HG02852 (cell line): Measurements from ENCODE around the gene DDX11.
A peak's percentile ranks its signal among the peaks of the same experiment; 100 is the strongest.
"Not testable (repeated sequence)": the region's sequence is repeated elsewhere in the genome, so short reads cannot be mapped to it uniquely, and the experiment has no call there.

Experiments used
- ATAC-seq: cut with Tn5 transposase; IDR thresholded peaks from one replicate; pipeline ENCODE4 v1.9.1; 2021; ENCODE audit warnings: mild to moderate bottlenecking, moderate library complexity; ENCODE audit not compliant: unreplicated experiment

DDX11 gene

DNA sequence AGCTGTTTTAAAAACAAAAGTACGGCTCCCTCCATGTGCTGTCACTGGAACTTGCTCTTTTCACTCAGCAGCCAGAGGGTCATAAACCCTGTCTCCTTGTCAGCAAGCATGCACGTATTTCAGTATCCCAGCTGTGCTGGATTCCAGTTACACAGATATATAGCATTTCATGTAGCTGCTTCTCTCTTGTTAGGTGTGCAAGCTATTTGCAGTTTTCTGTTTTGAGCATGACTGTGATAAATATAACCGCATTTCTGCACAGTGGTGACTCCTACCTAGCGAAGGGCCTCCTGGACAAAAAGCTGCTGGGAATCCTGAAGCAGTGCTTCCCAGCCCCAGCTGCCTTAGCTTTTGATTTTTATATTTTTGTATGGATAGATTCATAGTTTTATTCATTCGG, 24.7 kb downstream of the DDX11 start:
- not testable (repeated sequence) for ATAC-seq

DNA sequence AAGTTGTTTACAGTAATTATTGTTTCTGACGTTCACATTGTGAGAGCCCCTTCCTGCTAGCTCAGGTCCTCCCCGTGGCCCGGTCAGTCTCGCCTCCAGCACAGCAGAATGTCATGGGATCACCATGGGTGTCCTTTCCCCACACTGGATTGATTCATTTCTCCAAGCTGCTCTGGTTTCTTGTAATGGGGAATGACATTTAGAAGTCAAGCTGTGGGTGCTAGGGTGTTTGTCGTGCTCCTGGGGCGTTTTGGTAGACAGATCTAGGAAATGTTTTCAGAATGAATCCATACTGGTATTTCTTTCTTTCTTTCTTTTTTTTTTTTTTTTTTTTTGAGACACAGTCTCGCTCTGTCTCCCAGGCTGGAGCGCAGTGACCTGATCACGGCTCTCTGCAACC, 25.1 kb downstream of the DDX11 start:
- ATAC-seq = not testable (repeated sequence)

DNA sequence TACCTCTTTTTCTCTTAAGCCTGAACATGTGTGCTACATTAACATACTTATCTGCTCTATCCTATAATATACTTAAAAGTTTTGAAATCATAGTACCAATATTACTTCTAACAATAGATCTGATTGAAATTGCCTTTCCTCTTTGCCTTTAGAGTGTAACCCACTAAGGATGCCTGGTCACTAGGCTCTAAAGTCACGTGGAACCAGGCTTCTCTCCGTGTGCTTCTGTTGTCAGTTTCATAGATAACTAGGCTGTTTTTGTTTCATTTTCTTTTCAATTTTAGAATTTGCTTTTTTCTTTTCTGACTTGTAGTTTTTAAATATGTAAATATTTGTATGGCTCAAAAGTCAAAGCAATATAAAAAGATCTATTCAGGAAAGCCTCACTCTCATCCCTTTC, 25.8 kb downstream of the DDX11 start:
- ATAC-seq = not testable (repeated sequence)

DNA sequence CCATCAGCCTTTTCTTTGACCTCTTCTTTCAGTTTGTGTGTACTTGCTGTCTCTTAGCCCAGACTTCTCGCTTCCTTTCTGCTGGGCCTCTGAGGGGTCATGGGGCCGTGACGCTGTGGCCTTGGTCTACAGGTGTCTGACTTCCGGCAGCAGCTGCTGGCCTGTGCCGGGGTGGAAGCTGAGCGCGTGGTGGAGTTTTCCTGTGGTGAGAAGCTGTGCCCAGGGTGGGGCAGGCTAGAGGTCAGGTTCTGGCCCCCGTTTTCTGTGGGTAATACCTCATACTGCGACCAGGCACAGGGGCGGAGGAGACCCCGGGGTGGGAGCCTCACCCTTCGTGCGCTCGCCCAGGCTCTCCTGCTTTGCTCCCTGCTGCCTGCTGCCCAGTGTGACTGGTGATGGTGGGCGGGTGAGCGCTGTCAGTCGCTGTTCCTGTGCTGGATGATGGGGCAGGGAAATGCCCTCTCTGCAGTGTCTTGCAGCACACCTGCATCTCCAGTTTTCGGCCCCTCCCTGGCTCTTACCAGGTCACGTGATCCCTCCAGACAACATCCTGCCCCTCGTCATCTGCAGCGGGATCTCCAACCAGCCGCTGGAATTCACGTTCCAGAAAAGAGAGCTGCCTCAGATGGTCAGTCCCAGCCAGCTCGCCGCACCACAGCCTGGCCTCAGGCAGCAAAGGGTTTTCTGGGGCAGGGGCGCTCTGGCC, 27.0 kb downstream of the DDX11 start:
- peak; percentile 77 for ATAC-seq

DNA sequence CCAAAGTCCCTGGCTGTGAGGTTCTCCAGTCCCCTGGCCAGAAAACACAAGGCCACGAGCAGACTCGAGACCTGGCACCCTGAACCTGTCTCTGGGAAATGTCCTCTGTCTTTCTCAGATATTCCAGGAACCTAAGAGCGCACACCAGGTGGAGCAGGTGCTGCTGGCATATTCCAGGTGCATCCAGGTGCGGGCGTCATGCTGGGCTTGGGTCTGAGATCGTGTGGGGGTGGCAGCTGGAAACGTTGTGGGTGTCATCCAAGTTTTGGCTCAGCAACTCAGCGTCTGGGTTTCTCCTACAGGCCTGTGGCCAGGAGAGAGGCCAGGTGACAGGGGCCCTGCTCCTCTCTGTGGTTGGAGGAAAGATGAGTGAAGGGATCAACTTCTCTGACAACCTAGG, 28.5 kb downstream of the DDX11 start:
- ATAC-seq = not testable (repeated sequence)

DNA sequence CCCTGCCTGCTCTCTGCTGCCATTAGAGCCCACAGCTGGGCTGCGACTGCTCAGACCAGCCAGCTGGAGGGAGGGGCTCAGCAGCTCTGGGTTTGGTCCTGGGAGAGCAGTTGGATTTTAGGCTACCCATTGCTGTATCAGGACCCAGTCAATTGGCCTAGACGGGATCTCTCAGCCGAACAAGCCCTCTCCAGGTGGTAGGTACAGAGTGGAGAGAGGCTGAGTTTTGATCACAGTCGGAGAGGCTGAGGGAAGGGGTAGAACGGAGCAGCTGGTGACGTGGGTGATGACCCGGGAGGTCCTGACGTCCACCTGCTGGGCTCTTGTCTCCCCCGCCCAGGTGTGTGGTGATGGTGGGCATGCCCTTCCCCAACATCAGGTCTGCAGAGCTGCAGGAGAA, 28.9 kb downstream of the DDX11 start:
- ATAC-seq = not testable (repeated sequence)

DNA sequence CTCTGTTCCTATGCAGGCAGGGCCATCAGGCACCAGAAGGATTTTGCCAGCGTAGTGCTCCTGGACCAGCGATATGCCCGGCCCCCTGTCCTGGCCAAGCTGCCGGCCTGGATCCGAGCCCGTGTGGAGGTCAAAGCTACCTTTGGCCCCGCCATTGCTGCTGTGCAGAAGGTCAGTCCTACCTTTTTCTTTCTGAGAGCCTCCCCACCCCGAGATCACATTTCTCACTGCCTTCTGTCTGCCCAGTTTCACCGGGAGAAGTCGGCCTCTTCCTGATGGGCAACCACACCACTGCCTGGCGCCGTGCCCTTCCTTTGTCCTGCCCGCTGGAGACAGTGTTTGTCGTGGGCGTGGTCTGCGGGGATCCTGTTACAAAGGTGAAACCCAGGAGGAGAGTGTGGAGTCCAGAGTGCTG, 29.9 kb downstream of the DDX11 start:
- ATAC-seq = not testable (repeated sequence)

DNA sequence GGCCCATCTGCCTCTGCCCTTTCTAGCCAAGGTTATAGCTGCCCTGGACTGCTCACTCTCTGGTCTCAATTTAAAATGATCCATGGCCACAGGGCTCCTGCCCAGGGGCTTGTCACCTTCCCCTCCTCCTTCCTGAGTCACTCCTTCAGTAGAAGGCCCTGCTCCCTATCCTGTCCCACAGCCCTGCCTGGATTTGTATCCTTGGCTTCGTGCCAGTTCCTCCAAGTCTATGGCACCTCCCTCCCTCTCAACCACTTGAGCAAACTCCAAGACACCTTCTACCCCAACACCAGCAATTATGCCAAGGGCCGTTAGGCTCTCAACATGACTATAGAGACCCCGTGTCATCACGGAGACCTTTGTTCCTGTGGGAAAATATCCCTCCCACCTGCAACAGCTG, 30.6 kb downstream of the DDX11 start:
- not testable (repeated sequence) for ATAC-seq

DNA sequence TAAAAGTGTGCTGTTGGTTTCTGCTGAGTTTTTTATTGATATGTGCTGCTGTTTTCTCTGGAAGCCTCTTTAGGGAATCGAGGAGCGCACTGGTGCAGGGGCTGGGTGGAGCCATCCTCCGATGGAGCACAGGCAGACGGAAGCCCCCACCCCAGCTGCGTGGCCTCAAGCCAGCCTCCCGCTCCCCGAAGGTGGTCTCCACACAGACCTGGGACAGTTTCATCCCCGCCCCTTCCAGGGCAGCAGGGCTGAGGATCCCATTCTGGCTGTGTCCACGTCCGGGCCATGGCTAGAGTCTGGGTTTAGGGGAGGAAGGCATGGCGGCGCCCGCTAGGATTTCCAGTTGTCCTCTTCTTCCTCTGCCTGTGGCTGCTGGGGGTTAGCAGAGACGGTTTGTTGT, 31.1 kb downstream of the DDX11 start:
- not testable (repeated sequence) for ATAC-seq

DNA sequence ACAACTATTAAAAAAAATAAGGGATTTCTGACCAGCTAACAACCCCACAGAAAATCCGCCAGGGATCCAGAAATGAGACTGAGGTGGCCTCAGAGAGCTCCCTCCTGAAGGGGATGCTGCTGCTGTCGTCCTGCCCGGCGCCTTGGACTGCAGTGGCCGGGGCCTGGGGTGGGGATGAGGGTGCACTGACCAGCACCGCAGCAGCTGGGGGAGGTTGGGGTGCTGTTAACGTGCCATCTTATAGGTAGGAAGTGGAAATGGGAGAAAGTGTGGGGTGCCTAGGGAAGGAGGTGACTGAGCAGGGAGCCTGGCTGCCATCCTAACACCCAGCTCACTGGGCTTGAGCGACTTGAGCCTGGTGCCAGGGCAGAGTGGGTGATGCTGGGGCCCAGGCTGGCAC, 32.0 kb downstream of the DDX11 start:
- ATAC-seq = no peak

DNA sequence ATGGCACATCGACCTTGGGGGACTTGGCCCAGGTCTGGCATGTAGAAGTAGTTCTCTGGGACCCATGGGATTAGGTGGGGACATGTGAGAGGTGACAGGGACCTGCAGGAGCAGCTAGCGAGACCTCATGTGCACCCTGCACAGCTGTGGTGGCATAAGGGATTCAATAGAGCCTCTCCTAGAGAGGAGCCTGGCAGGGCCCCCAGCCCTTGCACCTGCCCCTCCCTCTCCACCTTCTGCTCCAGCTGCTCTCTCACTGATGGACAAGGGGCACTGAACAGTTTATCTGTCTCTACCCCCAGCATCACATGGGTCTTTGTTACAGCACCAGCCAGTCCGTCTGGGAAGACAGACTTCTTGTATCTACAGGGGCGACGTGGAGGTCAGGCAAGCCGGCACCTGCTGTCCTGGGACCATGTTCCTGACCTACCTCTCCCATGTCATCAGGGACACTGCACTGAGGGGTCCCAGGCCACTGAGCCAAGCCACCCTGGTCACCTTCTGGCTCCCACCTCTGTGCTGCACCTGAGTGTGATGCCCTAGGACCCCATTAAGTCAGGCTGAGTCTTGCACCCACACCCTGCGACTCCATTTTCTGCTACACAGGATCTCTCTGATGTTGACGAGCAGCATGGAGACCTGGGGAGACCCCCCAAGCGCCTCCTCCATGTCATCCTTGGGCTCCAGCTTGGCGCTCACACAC, 32.6 kb downstream of the DDX11 start:
- no peak for ATAC-seq

DNA sequence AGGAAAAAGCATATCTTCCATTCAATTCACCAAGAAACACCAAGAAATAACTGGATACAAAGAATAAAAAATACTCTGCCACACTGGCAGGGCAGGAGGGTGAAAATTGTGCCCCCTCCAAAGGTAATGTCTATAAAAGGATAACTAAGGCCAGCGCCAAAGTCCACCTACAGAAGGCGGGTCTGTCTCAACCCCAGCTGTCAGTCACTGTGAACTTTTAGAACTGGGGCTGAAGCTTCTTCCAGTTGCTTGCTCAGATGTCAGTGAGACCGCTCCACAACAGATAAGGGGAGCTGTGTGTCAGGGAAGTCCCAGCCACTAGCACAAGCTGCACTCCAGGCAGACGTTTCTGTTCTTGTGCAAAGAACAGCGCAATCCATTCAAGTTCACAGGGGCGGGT, 36.1 kb downstream of the DDX11 start:
- not testable (repeated sequence) for ATAC-seq

DNA sequence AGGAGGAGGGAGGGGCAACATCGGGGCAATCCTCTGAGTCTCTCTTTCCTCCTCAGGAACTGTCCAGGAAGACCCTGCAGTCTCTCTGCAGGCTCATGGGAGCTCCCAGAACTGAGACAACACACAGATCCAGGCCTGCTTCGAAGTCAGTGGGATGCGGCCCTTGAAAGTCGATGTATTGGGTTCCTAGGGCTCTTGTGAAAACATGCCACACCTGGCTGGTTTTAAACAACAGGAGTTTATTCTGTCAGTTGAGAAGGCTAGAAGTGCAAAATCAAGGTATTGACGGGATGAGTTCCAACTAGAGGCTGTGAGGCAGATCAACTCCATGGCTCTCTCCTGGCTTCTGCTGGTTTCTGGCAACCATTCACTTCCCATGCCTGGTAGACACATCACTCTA, 36.6 kb downstream of the DDX11 start:
- ATAC-seq = not testable (repeated sequence)

DNA sequence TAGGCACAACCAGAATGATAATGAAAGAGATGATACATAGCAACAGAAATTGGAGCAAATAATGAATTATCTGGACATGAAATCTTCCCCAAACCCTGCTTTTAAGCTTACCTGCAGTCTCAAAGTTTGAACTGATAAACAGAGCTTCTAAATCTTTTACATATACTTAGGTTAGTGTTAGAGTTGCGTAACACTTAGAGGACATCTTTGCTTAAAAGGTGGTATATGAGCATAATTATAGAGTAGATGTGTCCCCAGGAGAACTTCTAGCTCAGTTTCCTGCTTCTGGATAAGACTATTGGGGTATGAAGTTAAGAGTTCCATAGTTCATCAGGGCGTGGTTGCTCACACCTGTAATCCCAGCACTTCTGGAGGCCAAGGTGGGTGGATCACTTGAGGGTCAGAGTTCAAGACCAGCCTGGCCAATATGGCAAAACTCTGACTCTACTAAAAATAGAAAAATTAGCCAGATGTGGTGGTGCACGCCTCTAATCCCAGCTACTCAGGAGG, 41.5 kb downstream of the DDX11 start:
- not testable (repeated sequence) for ATAC-seq

DNA sequence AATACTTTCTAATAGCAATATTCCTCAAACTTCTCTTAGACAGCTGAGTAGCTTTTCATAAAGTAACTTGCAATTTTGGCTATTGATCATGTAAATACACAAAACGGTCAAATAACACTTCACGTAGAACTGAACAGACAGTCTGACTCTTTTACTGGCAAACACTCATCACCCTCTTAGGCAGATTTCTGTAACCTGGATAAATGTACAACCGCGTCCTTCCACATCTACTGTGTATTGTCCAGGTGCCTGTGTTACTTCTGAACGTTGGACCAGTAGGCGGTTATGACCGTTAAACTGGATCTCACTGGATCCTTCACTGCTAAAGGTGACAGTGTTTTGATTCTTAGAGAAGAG, 43.2 kb downstream of the DDX11 start:
- peak; percentile 12 for ATAC-seq

DNA sequence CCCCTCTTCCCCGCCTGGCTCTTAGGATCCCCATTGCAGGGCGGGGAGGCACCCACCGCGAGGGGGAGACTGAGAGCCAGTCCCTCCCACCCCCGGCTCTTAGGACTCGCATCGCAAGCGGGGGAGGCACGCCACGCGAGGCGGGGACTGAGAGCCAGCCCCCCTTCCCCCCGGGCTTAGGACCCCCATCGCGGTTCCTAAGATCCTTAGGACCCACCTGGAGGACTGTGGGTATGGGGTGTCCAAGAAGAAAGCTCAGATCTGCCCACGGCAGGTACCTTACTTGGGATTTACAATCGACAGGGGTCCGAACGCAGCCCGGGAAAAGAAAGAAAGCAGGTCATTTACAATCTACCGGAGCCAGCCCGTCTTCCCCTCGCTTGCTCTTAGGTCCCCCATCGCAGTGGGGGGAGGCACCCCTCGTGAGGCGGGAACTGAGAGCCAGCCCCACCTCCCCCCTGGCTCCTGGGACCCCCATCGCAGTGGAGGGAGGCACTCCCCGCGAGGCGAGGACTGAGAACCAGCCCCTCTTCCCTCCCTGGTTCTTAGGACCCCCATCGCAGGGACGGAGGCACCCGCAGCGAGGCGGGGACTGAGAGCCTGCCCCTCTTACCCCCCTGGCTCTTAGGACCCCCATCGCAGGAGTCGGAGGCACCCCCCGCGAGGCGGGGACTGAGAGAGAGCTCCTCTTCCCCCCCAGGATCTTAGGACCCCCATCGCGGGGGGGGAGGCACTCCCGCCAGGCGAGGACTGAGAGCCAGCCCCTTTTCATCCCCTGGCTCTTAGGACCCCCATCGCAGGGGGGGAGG, 43.7 kb downstream of the DDX11 start:
- peak; percentile 84 for ATAC-seq

DNA sequence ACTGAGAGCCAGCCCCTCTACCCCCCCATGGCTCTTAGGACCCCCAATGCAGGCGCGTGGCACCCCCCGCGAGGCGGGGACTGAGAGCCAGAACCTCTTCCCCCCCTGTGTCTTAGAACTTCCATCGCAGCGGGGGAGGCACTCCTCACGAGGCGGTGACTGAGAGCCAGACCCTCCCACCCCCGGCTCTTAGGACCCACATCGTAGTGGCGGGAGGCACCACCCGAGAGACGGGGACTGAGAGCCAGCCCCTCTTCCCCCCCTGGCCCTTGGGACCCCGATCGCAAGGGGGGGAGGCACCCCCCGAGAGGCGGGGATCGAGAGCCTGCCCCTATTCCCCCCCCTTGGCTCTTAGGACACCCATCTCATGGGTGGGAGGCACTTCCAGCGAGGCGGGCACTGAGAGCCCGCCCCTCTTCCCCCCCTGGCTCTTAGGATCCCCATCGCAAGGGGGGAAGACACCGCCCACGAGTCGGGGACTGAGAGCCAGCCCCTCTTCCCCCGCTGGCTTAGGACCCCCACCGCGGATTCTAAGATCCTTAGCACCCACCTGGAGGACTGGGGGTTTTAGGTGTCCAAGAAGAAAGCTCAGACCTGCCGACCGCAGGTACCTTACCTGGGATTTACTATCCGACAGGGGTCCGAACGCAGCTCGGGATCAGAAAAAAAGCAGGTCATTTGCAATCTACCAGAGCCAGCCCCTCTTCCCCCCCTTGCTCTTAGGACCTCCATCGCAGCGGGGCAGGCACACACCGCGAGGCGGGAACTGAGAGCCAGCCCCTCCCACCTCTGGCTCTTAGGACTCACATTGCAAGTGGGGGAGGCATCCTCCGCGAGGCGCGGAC, 44.9 kb downstream of the DDX11 start:
- ATAC-seq = no peak

DNA sequence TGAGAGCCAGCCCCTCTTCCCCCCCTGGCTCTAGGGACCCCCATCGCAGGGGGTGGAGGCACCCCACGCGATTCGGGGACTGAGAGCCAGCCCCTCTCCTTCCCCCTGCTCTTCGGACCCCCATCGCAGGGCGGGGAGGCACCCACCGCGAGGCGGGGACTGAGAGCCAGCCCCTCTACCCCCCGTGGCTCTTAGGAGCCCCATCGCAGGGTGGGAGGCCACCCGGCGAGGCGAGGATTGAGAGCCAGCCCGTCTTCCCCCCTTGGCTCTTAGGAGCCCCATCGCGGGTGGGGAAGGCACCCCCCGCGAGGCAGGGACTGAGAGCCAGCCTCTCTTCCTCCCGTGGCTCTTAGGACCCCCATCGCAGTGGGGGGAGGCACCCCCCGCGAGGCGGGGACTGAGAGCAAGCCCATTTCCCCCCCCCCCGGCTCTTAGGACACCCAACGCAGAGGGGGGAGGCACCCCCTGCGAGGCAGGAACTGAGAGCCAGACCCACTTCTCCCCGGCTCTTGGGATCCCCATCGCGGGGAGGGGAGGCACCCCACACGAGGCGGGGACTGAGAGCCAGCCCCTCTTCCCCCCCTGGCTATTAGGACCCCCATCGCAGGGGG, 45.6 kb downstream of the DDX11 start:
- ATAC-seq = no peak

DNA sequence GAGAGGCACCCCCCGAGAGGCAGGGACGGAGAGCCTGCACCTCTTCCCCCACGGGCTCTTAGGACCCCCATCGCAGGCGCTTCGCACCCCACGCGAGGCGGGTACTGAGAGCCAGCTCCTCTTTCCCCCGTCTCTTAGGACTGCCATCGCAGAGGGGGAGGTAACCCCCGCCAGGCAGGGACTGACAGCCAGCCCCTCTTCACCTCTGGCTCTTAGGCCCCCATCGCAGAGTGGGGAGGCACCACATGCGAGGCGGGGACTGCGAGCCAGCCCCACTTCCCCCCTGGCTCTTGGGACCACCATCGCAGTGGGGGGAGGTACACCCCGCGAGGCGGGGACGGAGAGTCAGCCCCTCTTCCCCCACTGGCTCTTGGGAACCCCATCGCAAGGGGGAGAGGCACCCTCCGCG, 46.1 kb downstream of the DDX11 start:
- no peak for ATAC-seq

DNA sequence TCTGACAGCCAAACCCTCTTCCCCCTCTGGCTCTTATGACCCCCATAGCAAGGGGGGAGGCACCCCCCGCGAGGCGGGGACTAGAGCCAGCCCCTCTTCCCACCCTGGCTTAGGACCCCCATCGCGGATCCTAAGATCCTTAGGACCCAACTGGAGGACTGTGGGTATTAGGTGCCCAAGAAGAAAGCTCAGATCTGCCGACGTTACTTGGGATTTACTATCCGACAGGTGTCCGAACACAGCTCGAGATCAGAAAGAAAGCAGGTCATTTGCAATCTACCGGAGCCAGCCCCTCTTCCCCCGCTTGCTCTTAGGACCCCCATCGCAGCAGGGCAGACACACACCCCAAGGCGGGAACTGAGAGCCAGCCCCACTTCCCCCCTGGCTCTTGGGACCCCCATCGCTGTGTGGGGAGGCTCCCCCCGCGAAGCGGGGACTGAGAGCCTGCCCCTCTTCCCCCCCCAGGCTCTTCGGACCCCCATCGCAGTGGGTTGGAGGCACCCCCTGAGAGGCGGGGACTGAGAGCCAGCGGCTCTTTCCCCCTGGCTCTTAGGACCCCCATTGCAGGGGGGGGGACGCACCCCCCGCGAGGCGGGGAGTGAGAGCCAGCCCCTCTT, 46.8 kb downstream of the DDX11 start:
- ATAC-seq = no peak
